Lower leg skin (tissue), 4 donors: ENCODE measurements around the gene DGKH. TPM values are rescaled to one million over a fixed set of nuclear protein-coding genes. Genes with fewer than 3 reads are reported as not detected.

Source experiments
- DNase-seq, 2 donors: peaks; one replicate each; pipeline ENCODE4 v3.0.0-alpha.2; 2019; ENCODE audit warnings: low spot score in 2 of 2
- H3K4me3 ChIP-seq: fragments of 200-600 bp; sonication (generic); 2 replicates; pipeline ENCODE4 v1.5.1; 2017; ENCODE audit warnings: mild to moderate bottlenecking, low read depth; ENCODE audit not compliant: poor library complexity, severe bottlenecking
- POLR2A ChIP-seq, 2 donors: fragments of 450-650 bp; IDR thresholded peaks; one replicate each; pipeline ENCODE4 v1.6.1; 2016 to 2017; ENCODE audit warnings: antibody characterized with exemption in 2 of 2, mild to moderate bottlenecking in 1 of 2, moderate library complexity in 1 of 2
- WGBS, 2 donors: methylation state at CpG; one replicate each; pipeline ENCODE4 v1.1.5; 2018; 5-methylcytosine and 5-hydroxymethylcytosine counted together
- intact Hi-C: fragments of 100-400 bp; cut with DNase I; formaldehyde crosslinking; loops from one replicate; pipeline ENCODE4 v1.15.0; 2023; ENCODE audit warnings: low total_unique reads
- total RNA-seq, 4 donors: library from RNA; depleted of rRNA; stranded (reverse); fragments of >200 nt; gene quantifications; one replicate each; pipeline ENCODE4 v1.1.0, GENCODE V29; 2016
- TF ChIP-seq, protein P1 (sequence below), 3 donors: fragments of 450-650 bp; IDR thresholded peaks; one replicate each; pipeline ENCODE4 v1.5.1; 2016; ENCODE audit warnings: antibody characterized with exemption in 3 of 3, mild to moderate bottlenecking in 3 of 3, moderate library complexity in 2 of 3

Gene DGKH
- total RNA-seq, 4 donors from 2014 or later = 8.8 to 17.0 (median 10.9) TPM

DNA sequence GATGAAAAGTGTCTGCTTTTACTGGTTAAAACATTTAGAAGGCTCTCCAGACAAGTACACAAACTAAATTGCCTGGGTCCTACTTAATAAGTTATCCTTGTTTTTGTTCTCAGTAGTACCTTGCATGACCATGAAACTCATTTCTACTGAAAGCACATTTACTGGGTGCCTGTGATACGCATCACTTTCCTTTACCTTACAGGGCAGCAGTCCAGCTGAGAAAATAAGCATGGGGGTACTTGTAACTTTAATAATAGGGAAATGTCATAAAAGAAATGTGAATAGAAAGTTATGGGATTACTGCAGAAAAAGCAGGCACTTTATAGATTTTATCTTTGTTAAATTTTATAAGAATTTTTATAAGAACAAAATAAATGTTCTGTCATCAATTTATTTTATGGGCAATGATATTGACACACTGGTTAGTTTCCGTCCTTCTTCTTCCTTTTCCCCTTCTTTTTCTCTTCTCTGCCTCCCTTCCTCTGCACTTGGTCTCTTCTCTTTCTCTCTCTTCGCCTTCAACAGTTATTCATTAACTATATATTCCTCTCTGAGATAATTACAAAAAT lies 116.2 kb downstream of the DGKH start:
- no peak for DNase-seq
- H3K4me3 ChIP-seq = no peak overlapping the region
- 88 to 96% methylated on average over 3 of the region's 3 CpGs for WGBS, 2 donors
- intact Hi-C loops = no loop called here
- TF ChIP-seq, protein P1, sequence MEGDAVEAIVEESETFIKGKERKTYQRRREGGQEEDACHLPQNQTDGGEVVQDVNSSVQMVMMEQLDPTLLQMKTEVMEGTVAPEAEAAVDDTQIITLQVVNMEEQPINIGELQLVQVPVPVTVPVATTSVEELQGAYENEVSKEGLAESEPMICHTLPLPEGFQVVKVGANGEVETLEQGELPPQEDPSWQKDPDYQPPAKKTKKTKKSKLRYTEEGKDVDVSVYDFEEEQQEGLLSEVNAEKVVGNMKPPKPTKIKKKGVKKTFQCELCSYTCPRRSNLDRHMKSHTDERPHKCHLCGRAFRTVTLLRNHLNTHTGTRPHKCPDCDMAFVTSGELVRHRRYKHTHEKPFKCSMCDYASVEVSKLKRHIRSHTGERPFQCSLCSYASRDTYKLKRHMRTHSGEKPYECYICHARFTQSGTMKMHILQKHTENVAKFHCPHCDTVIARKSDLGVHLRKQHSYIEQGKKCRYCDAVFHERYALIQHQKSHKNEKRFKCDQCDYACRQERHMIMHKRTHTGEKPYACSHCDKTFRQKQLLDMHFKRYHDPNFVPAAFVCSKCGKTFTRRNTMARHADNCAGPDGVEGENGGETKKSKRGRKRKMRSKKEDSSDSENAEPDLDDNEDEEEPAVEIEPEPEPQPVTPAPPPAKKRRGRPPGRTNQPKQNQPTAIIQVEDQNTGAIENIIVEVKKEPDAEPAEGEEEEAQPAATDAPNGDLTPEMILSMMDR (IDR thresholded peaks at IDR 0.05) = no peak
- no peak for TF ChIP-seq POLR2A (IDR thresholded peaks at IDR 0.05)

DNA sequence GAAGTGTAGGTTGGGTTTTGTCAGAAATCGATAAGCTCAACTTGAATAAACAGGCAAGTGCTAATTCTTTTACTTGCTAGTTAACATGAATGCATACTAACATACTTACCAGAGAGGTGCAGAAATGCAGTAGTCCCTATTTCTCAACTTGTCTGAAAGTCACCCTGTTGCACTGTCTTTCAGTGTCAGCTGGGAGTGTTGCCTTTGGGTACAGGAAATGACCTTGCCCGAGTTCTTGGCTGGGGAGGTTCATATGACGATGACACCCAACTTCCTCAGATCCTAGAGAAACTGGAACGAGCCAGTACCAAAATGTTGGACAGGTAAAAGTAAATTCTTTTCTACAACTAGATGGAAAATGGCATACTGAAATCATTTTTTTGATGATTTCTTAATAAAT lies 120.0 kb downstream of the DGKH start:
- intact Hi-C loops = no loop called here
- 87 to 89% methylated on average over 4 of the region's 4 CpGs for WGBS, 2 donors
- no peak for DNase-seq
- H3K4me3 ChIP-seq = no peak overlapping the region
- no peak for TF ChIP-seq POLR2A (IDR thresholded peaks at IDR 0.05)
- TF ChIP-seq, protein P1 (IDR thresholded peaks at IDR 0.05) = no peak

- no peak for DNase-seq
- intact Hi-C loops = loop anchor here (5.0 kb wide), 1 partner anchor 1107 kb away; no protein-coding TSS in a partner anchor
- TF ChIP-seq POLR2A (IDR thresholded peaks at IDR 0.05) = no peak
- TF ChIP-seq, protein P1 (IDR thresholded peaks at IDR 0.05) = no peak
- no peak overlapping the region for H3K4me3 ChIP-seq
- 82 to 93% methylated on average over 5 of the region's 5 CpGs for WGBS, 2 donors
These were observed 121.6 kb downstream of the DGKH start for GRCh38 chr13:42170029-42170428.

DNA sequence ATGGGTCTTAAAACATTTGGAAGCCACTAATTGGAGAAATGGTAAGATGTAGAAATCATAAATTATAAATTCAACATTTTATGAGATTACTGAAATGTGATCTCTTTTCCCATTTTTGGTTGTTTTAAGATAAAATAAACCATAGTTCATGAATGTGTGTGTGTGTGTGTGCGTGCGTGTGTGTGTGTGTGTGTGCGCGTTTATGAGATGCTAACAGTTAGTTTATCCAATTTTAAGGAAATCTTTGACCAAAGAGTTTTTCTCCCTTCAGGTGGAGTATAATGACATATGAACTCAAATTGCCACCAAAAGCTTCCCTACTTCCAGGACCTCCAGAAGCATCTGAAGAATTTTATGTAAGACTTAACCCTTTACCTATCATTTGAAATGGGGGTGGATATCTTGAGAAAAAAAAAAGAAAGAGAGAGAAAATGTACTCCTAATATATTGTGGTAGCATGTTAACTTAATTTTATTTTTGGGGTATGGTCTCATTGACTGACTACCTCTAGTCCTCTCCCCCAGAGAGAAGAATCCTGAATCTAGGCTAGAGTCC lies 125.4 kb downstream of the DGKH start:
- H3K4me3 ChIP-seq = no peak overlapping the region
- WGBS, 2 donors = 81 to 83% methylated on average over 4 of the region's 4 CpGs
- TF ChIP-seq POLR2A (IDR thresholded peaks at IDR 0.05) = no peak
- TF ChIP-seq, protein P1 (IDR thresholded peaks at IDR 0.05) = no peak
- DNase-seq = no peak
- intact Hi-C loops = loop anchor here (5.0 kb wide), 1 partner anchor 1103 kb away; no protein-coding TSS in a partner anchor

GRCh38 chr13:42174344-42175162 lies 126.1 kb downstream of the DGKH start:
- TF ChIP-seq POLR2A (IDR thresholded peaks at IDR 0.05) = no peak
- TF ChIP-seq, protein P1 (IDR thresholded peaks at IDR 0.05) = no peak
- H3K4me3 ChIP-seq = no peak overlapping the region
- no peak for DNase-seq
- WGBS, 2 donors = 86 to 88% methylated on average over 8 of the region's 8 CpGs
- intact Hi-C loops = loop anchor here (5.0 kb wide), 1 partner anchor 1103 kb away; no protein-coding TSS in a partner anchor
